Fibroblast of skin of scalp (primary cell): Measurements from ENCODE around the gene DTWD2.
"Not testable (repeated sequence)": the region's sequence is repeated elsewhere in the genome, so short reads cannot be mapped to it uniquely, and the experiment has no call there.

Source experiments
- DNase-seq: peaks from one replicate; pipeline ENCODE4 v3.0.0-alpha.2; 2013

Gene DTWD2

GRCh38 chr5:118862596-118862995 lies 125.8 kb downstream of the DTWD2 start:
- DNase-seq, result no peak

- DNase-seq, result no peak
These were observed 130.6 kb downstream of the DTWD2 start for GRCh38 chr5:118857700-118858099.

- DNase-seq, result no peak
These were observed 133.5 kb downstream of the DTWD2 start for GRCh38 chr5:118854819-118855218.

GRCh38 chr5:118851785-118852184 lies 136.6 kb downstream of the DTWD2 start:
- DNase-seq, result not testable (repeated sequence)

- not testable (repeated sequence) for DNase-seq
These were observed 138.8 kb downstream of the DTWD2 start for GRCh38 chr5:118849507-118849906.

- no peak for DNase-seq
These were observed 144.0 kb downstream of the DTWD2 start for GRCh38 chr5:118844351-118844750.

GRCh38 chr5:118834710-118835109 lies 153.6 kb downstream of the DTWD2 start:
- no peak for DNase-seq

GRCh38 chr5:118832974-118833373 lies 155.4 kb downstream of the DTWD2 start:
- no peak for DNase-seq

GRCh38 chr5:118825226-118825625 lies 163.1 kb downstream of the DTWD2 start:
- DNase-seq, result no peak

- DNase-seq, result no peak
These were observed 169.7 kb downstream of the DTWD2 start for GRCh38 chr5:118818604-118819003.

GRCh38 chr5:118808441-118808840 lies 179.9 kb downstream of the DTWD2 start:
- no peak for DNase-seq

- DNase-seq, result no peak
These were observed 181.8 kb downstream of the DTWD2 start for GRCh38 chr5:118806571-118806970.

- DNase-seq, result no peak
These were observed 186.0 kb downstream of the DTWD2 start for GRCh38 chr5:118802335-118802734.

GRCh38 chr5:118796081-118796480 lies 192.3 kb downstream of the DTWD2 start:
- no peak for DNase-seq

- DNase-seq, result no peak
These were observed 194.1 kb downstream of the DTWD2 start for GRCh38 chr5:118794281-118794680.

GRCh38 chr5:118793652-118794051 lies 194.7 kb downstream of the DTWD2 start:
- DNase-seq, result no peak

- no peak for DNase-seq
These were observed 195.3 kb downstream of the DTWD2 start for GRCh38 chr5:118793091-118793490.

- peak; percentile 77 for DNase-seq
These were observed 196.2 kb downstream of the DTWD2 start for GRCh38 chr5:118791926-118792734.

GRCh38 chr5:118789366-118789765 lies 199.0 kb downstream of the DTWD2 start:
- peak; percentile 21 for DNase-seq

GRCh38 chr5:118788351-118788750 lies 200.0 kb downstream of the DTWD2 start:
- DNase-seq, result no peak
